ENCODE measurements around the gene RNGTT.
"Not testable (repeated sequence)": the region's sequence is repeated elsewhere in the genome, so short reads cannot be mapped to it uniquely, and the experiment has no call there.

The RNGTT gene

DNA sequence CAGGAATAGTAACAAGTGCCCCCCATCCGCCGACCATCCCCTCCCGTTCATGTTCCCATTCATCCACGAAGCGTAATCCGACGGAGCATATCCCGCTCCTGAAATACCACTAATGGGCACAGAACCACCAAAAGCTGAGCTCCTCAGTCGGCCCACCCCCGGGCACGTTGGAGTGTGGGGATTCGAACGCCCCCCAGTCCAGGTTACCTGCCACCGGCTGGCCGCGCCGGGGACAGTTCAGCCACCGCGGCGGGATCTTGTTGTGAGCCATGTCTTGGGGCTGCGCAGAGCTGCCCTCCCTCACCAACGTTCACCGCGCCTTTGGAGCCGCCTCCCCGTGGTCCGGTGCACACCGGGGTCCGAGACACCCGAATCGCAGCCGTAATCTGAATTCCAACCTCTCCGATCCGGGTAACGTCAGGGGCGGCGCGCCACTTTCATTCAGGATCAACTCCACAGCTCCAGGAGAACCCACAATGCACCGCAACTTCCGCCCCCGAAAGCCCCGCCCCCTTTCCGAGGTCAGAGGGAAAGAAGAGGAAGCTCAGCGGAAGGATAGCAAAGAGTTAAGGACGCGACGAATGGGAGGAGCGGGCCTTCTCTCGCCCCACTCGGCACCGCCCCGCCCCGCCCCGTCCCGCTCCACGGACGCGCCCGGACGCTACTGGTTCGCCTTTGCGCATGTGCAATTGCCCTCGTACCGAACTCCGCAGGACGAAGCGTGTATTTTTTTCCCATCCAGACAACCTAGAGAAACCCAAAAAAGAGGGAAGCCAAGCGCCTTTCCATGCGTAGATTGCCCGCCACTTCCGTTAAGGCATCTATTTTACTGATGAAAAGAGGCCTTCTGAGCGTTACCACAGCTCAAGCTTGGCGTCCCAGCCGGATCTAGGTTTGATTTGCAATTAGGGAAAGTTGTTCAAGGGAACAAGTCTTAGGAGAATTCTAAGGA, at the start of gene RNGTT:
TSS of gene RNGTT (minus strand) at position 480 of the 952 bp plus-strand sequence. CDS start at position 271, 209 bp downstream.
- peak; percentile 95 to 98 for DNase-seq (ENCODE audit: extremely low read depth in 1 of 2, low read depth in 1 of 2)

DNA sequence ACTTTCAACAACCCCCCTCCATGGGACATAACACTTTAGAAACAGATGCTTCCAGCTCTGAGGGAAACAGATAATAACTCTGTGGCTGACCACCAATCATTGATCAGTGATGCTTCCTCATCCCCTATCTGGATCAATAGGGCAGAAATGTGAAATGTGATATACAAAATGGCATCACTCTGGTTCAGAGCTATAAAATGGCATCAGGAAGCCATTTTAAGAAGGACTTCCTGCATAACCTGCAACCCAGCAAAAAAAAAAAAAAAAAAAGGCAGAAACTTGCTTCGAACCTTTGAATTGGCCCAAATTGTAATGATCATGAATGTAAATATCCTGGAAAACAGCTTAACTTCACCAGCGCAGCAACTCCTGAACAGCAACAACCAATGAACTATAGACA, 48.0 kb upstream of the RNGTT start:
- DNase-seq (ENCODE audit: extremely low read depth in 1 of 2, low read depth in 1 of 2) = no peak

GRCh38 chr6:89010825-89011224, 47.4 kb upstream of the RNGTT start:
- DNase-seq (ENCODE audit: extremely low read depth in 1 of 2, low read depth in 1 of 2) = no peak

- no peak for DNase-seq (ENCODE audit: extremely low read depth in 1 of 2, low read depth in 1 of 2)
These were observed 46.2 kb upstream of the RNGTT start for GRCh38 chr6:89009624-89010059.

DNA sequence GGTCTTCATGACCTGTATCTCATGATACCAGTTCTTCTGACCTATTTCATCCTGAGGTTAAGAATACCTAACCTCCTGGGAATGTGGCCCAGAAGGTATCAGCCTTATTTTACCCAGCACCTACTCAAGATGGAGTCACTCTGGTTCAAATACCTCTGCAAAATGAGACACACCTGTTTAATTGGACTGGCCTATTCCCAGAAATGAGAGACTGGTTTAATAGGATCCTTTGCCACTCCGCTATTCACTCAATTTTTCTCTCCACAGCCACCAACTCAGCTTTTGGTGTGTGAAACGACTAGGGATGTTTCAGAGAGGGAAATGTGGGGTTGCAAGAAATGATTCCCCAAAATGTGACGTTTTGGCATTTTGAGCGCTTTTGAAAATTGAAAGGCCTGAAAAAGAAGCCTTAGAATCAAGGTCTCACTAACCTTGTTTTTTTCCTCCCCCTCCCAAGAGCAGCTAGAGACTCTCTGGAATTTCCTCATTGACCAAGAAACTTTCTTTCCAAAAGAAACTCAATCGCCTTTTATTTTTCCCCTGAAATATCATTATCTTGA, 45.5 kb upstream of the RNGTT start:
- no peak for DNase-seq (ENCODE audit: extremely low read depth in 1 of 2, low read depth in 1 of 2)

GRCh38 chr6:89008001-89008814, 44.8 kb upstream of the RNGTT start:
- DNase-seq (ENCODE audit: extremely low read depth in 1 of 2, low read depth in 1 of 2) = no peak

DNA sequence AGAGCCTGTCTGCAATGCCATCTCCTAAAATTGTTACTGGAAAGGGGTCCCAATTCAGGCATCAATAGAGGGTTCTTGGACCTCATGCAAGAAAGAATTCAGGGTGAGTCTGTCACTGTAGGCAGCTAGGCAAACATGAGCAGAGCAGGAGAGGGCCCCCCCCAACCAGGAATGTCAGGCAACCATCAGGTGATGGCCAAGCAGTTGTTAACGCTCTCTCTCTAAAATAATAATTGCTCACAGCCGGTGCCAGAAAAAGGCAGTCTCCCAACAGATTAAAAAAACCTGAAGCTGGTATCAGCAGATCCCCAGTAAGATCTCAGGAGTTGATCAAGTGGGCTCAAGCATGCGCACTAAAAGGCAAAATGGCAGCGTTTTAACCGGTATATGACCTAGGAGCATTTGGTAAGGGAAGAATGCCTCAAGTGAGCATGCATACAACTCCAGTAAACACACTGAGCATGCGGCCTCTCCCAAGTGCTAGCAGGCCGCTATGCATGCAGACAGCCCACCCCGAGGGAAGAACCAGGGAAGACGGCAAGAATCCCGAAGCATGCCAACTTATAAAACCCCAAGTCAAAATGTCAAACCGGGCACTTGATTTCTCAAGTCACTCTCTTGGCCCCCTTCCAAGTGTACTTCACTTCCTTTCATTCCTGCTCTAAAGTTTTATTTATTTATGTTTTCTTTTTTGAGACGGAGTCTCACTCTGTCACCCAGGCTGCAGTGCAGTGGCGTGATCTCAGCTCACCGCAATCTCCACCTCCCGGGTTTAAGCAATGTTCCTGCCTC, 44.0 kb upstream of the RNGTT start:
- DNase-seq (ENCODE audit: extremely low read depth in 1 of 2, low read depth in 1 of 2) = no peak

- DNase-seq (ENCODE audit: extremely low read depth in 1 of 2, low read depth in 1 of 2) = no peak
These were observed 39.1 kb upstream of the RNGTT start for GRCh38 chr6:89002523-89002922.

GRCh38 chr6:88997327-88997726, 33.9 kb upstream of the RNGTT start:
- DNase-seq (ENCODE audit: extremely low read depth in 1 of 2, low read depth in 1 of 2) = no peak

GRCh38 chr6:88992741-88993552, 29.5 kb upstream of the RNGTT start:
- DNase-seq (ENCODE audit: extremely low read depth in 1 of 2, low read depth in 1 of 2) = no peak

- no peak for DNase-seq (ENCODE audit: extremely low read depth in 1 of 2, low read depth in 1 of 2)
These were observed 25.8 kb upstream of the RNGTT start for GRCh38 chr6:88989215-88989614.

GRCh38 chr6:88987922-88988321, 24.5 kb upstream of the RNGTT start:
- DNase-seq (ENCODE audit: extremely low read depth in 1 of 2, low read depth in 1 of 2) = no peak

GRCh38 chr6:88985901-88986300, 22.5 kb upstream of the RNGTT start:
- DNase-seq (ENCODE audit: extremely low read depth in 1 of 2, low read depth in 1 of 2) = no peak

DNA sequence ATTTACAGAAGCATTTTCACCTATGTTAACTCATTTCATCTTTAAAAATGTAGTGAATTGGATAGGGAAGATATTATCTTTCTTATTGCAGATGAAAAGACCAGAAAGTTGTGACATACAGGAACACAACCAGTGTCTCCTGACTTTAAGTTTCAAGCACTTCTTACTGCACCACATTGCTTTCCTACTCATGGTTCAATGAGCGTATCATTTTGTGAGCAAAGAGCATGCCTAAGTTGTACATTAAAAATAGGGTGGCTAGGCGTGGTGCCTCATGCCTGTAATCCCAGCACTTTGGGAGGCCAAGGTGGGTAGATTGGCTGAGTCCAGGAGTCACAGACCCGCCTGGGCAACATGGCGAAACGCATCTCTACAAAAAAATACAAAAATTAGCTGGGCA, 21.2 kb upstream of the RNGTT start:
- DNase-seq (ENCODE audit: extremely low read depth in 1 of 2, low read depth in 1 of 2) = no peak

DNA sequence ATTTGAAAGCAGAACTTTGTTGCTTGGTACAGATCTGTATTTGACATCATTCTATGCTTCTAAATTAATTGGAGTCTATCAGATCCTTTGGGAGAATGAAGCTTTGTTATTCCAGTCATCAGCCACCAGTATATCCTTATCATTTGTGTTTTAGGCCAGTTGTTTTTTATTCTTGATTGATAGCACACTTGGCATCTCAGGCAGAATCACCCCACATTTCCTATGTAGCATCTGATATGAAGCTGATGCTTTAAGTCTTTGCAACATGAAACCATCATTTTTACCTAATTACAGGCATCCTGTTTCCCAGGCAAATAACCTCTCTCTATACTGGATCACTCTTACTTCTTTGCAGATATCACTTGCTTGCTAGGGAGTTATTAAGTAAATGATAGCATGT, 20.7 kb upstream of the RNGTT start:
- DNase-seq (ENCODE audit: extremely low read depth in 1 of 2, low read depth in 1 of 2) = no peak

DNA sequence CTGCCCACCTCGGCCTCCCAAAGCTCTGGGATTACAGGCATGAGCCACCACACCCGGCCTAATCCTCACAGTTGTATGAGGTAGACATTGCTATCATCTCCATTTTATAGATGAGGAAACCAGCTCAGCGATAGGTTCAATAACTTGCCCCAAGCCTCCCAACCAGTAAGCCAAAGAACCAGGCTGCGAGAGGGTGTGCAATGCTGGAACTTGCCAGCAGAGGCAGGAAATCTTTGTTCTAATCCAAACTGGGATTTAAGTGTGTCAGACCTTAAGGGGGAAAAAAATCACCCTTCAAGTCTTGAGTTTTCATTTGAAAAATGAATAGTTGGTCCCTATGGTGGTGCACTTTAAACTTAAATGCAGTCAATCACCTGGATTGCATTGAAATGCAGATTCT, 20.1 kb upstream of the RNGTT start:
- DNase-seq (ENCODE audit: extremely low read depth in 1 of 2, low read depth in 1 of 2) = no peak

- not testable (repeated sequence) for DNase-seq (ENCODE audit: extremely low read depth in 1 of 2, low read depth in 1 of 2)
These were observed 19.7 kb upstream of the RNGTT start for GRCh38 chr6:88983129-88983528.

DNA sequence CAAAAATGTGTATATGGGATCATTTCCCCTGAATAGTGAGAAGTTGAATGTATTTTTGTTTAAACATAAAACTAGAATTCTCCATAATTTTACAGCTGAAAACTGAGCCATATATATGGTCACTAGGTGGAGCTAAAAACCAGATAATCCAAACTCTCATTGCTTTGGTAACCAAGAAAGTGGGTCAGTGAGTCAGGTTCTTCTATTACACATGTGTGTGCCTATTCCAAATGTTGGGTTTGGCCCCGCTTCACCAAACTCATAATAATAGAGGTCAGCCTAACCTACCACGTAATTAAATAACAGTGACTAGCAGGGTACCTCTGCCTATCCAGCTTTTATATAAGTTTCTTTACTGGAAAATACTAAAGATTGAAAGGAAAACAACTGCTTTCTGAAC, 19.3 kb upstream of the RNGTT start:
- DNase-seq (ENCODE audit: extremely low read depth in 1 of 2, low read depth in 1 of 2) = peak in 1 of 2 donors; percentile 14

DNA sequence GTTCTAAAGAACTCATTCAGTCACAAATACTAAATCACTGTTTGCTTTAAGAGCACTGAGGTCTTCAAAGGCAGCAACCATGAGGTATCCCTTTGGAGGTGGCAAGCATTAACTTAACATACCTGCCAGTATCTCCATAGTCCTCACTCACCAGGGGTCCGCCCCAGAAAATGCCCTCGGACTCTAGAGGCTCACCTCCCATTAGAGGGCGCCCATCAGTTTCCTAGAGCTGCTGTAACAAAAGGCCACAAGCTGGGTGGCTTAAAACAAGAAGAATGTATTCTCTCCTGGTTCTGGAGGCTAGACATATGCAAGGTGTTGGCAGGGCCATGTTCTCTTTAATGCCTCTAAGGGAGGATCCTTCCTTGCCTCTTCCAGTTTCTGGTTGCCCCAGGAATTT, 12.0 kb upstream of the RNGTT start:
- DNase-seq (ENCODE audit: extremely low read depth in 1 of 2, low read depth in 1 of 2) = no peak
